Upper lobe of left lung (tissue), 6 donors: ENCODE data around the gene KLF16. TPM values are rescaled to one million over a fixed set of nuclear protein-coding genes. Genes with fewer than 3 reads are reported as not detected.
"Not testable (repeated sequence)": the region's sequence is repeated elsewhere in the genome, so short reads cannot be mapped to it uniquely, and the experiment has no call there.

Source experiments
- ATAC-seq, 2 donors: fragments of 200-7000 bp; cut with Tn5 transposase; one replicate each; pipeline ENCODE4 v1.9.1; 2022; ENCODE audit warnings: mild to moderate bottlenecking in 2 of 2, moderate library complexity in 2 of 2; ENCODE audit not compliant: low FRiP score in 2 of 2
- DNase-seq, 2 donors: peaks; one replicate each; pipeline ENCODE4 v3.0.0-alpha.2; 2019 to 2020
- H3K27ac ChIP-seq, 4 donors: fragments of 200-600 bp; sonication (generic); one replicate each; pipeline ENCODE4 v1.5.1; 2016 to 2019
- H3K27me3 ChIP-seq, 4 donors: fragments of 200-600 bp; sonication (generic); one replicate each; pipeline ENCODE4 v1.5.1; 2017 to 2019
- H3K36me3 ChIP-seq, 4 donors: fragments of 200-600 bp; sonication (generic); one replicate each; pipeline ENCODE4 v1.5.1; 2016 to 2019
- H3K4me1 ChIP-seq, 4 donors: fragments of 200-600 bp; sonication (generic); one replicate each; pipeline ENCODE4 v1.5.1; 2018 to 2019
- H3K4me3 ChIP-seq, 4 donors: fragments of 200-600 bp; sonication (generic); one replicate each; pipeline ENCODE4 v1.5.1; 2017 to 2019; ENCODE audit warnings: mild to moderate bottlenecking in 2 of 4, moderate library complexity in 1 of 4
- H3K9me3 ChIP-seq, 4 donors: fragments of 200-600 bp; sonication (generic); one replicate each; pipeline ENCODE4 v1.5.1; 2018 to 2019
- CTCF ChIP-seq, 6 experiments: fragments of 450-650 bp in 4 of 6; fragments of 200-600 bp in 2 of 6; sonication (generic) in 2 of 6; IDR thresholded peaks; one replicate each; pipeline ENCODE4 v1.5.1; 2016 to 2019; ENCODE audit warnings: antibody characterized with exemption in 6 of 6
- EP300 ChIP-seq, 4 donors: sonication (generic); formaldehyde crosslinking; IDR thresholded peaks; one replicate each; pipeline ENCODE4 v1.5.1; 2017; ENCODE audit warnings: antibody characterized with exemption in 4 of 4, control low read depth in 2 of 4
- POLR2A ChIP-seq, 4 donors: fragments of 450-650 bp; IDR thresholded peaks; one replicate each; pipeline ENCODE4 v1.5.1; 2016 to 2017; ENCODE audit warnings: antibody characterized with exemption in 4 of 4, mild to moderate bottlenecking in 2 of 4
- POLR2AphosphoS5 ChIP-seq, 2 donors: sonication (generic); formaldehyde crosslinking; IDR thresholded peaks; one replicate each; pipeline ENCODE4 v1.5.1; 2017; ENCODE audit warnings: antibody characterized with exemption in 2 of 2
- WGBS, 2 donors: methylation state at CpG; one replicate each; pipeline ENCODE4 v1.1.5; 2017 to 2018; 5-methylcytosine and 5-hydroxymethylcytosine counted together
- total RNA-seq, 6 donors: library from RNA; depleted of rRNA in 4 of 6; stranded (reverse); fragments of >200 nt in 4 of 6; gene quantifications; one replicate each; pipeline versions ENCODE4 v1.1.0 to v1.2.1, GENCODE V29; 2016 to 2021
- donor health status: DM: no; HTN: no; CAD: no; lungs with moderate emphysema.
- donor health status: DM: no; HTN: yes; CAD: no; lungs with severe emphysema.

Gene KLF16
- total RNA-seq, 6 donors from 2014 or later, result 6.9 to 39.9 (median 16.4) TPM

GRCh38 chr19:1883784-1884183 is 20.4 kb upstream of the KLF16 start:
- peaks cover 35 to 56% (median 45%) of the 10 kb centered on the region in 4 donors for H3K4me1 ChIP-seq
- ATAC-seq, result no peak
- no peaks in the 10 kb centered on the region for H3K27me3 ChIP-seq
- peak overlapping the region; percentile 71 to 99 (median 97) for H3K4me3 ChIP-seq
- no peak for DNase-seq
- TF ChIP-seq POLR2A (IDR thresholded peaks at IDR 0.05) (no peak), EP300 (IDR thresholded peaks at IDR 0.05) (no peak), POLR2AphosphoS5 (IDR thresholded peaks at IDR 0.05) (no peak), CTCF (IDR thresholded peaks at IDR 0.05) (no peak)
- H3K27ac ChIP-seq, result peak overlapping the region; percentile 59 to 94 (median 94)
- H3K36me3 ChIP-seq, result peaks cover 0 to 17% (median 5%) of the 10 kb centered on the region in 4 donors
- WGBS, 2 donors, result 10 to 16% methylated on average over 8 of the region's 8 CpGs
- no peaks in the 10 kb centered on the region for H3K9me3 ChIP-seq

- peak overlapping the region in 3 of 4 donors; percentile 71 to 99 (median 96) for H3K4me3 ChIP-seq
These were observed 19.7 kb upstream of the KLF16 start for GRCh38 chr19:1882786-1883692.

GRCh38 chr19:1882089-1882785 is 18.9 kb upstream of the KLF16 start:
- WGBS, 2 donors, result 47 to 64% methylated on average over 27 to 31 of the region's 31 CpGs
- Histone ChIP-seq H3K4me1 (peaks cover 35 to 56% (median 45%) of the 10 kb centered on the region in 4 donors), H3K36me3 (peaks cover 0 to 19% (median 5%) of the 10 kb centered on the region in 4 donors), H3K27ac (peak overlapping the region; percentile 59 to 94 (median 94)), H3K4me3 (peak overlapping the region in 3 of 4 donors; percentile 71 to 99 (median 96)), H3K27me3 (no peaks in the 10 kb centered on the region), H3K9me3 (no peaks in the 10 kb centered on the region)
- TF ChIP-seq POLR2AphosphoS5 (IDR thresholded peaks at IDR 0.05), result peak in 1 of 2 donors; percentile 19
- no peak for TF ChIP-seq CTCF (IDR thresholded peaks at IDR 0.05)
- no peak for TF ChIP-seq EP300 (IDR thresholded peaks at IDR 0.05)
- peak in 1 of 4 donors; percentile 38 for TF ChIP-seq POLR2A (IDR thresholded peaks at IDR 0.05)
- DNase-seq (peak in 1 of 2 donors; percentile 79), ATAC-seq (no peak)

More at GRCh38 chr19:1882786-1883692, 19.7 kb upstream of the KLF16 start:
- no peaks in the 10 kb centered on the region for H3K9me3 ChIP-seq
- ATAC-seq (no peak), DNase-seq (no peak)
- peaks cover 0 to 19% (median 5%) of the 10 kb centered on the region in 4 donors for H3K36me3 ChIP-seq
- H3K27me3 ChIP-seq, result no peaks in the 10 kb centered on the region
- 65% methylated on average over 14 to 20 of the region's 25 CpGs for WGBS, 2 donors
- H3K4me1 ChIP-seq, result peaks cover 35 to 56% (median 45%) of the 10 kb centered on the region in 4 donors
- H3K27ac ChIP-seq, result peak overlapping the region; percentile 59 to 94 (median 94)
- TF ChIP-seq POLR2A (IDR thresholded peaks at IDR 0.05) (no peak), POLR2AphosphoS5 (IDR thresholded peaks at IDR 0.05) (no peak), EP300 (IDR thresholded peaks at IDR 0.05) (no peak), CTCF (IDR thresholded peaks at IDR 0.05) (no peak)

GRCh38 chr19:1881393-1882088 is 18.2 kb upstream of the KLF16 start:
- H3K27me3 ChIP-seq, ATAC-seq, H3K9me3 ChIP-seq: not testable (repeated sequence)
- peaks cover 0 to 19% (median 5%) of the 10 kb centered on the region in 4 donors for H3K36me3 ChIP-seq
- DNase-seq, result peak in 1 of 2 donors; percentile 79
- peak overlapping the region in 3 of 4 donors; percentile 71 to 99 (median 96) for H3K4me3 ChIP-seq
- peak overlapping the region; percentile 59 to 94 (median 94) for H3K27ac ChIP-seq
- peaks cover 37 to 60% (median 49%) of the 10 kb centered on the region in 4 donors for H3K4me1 ChIP-seq
- 54 to 64% methylated on average over 2 to 17 of the region's 44 CpGs for WGBS, 2 donors
